A549 (cell line): ENCODE data around the gene CCL1.

Experiments
- E2F6 ChIP-seq: IDR thresholded peaks from 2 replicates; pipeline ENCODE4 v1.6.1; 2012; ENCODE audit warnings: low read depth, borderline replicate concordance
- NFE2L2 ChIP-seq: fragments of 150-350 bp; conservative IDR thresholded peaks from 2 replicates; pipeline ENCODE4 v1.6.1; 2014; ENCODE audit warnings: low read length
- RNF2 ChIP-seq: fragments of 200-600 bp; sonication (generic); IDR thresholded peaks from 2 replicates; pipeline ENCODE4 v1.6.1; 2016; ENCODE audit warnings: low read depth, mild to moderate bottlenecking, antibody characterized with exemption, moderate library complexity, borderline replicate concordance
- ZNF302 ChIP-seq: fragments of 250-450 bp; sonication (Bioruptor Pico); IDR thresholded peaks from 2 replicates; pipeline ENCODE4 v1.9.0; 2021; ENCODE audit warnings: inconsistent platforms, mild to moderate bottlenecking, moderate library complexity
- TF ChIP-seq, protein P1 (sequence below): fragments of >200 bp; sonication (Bioruptor Twin); formaldehyde crosslinking; IDR thresholded peaks from 3 replicates; pipeline ENCODE4 v1.5.1; 2016

GRCh38 chr17:34318474-34318873, 44.6 kb downstream of the CCL1 start:
- TF ChIP-seq NFE2L2: no peak
- TF ChIP-seq, protein P1, sequence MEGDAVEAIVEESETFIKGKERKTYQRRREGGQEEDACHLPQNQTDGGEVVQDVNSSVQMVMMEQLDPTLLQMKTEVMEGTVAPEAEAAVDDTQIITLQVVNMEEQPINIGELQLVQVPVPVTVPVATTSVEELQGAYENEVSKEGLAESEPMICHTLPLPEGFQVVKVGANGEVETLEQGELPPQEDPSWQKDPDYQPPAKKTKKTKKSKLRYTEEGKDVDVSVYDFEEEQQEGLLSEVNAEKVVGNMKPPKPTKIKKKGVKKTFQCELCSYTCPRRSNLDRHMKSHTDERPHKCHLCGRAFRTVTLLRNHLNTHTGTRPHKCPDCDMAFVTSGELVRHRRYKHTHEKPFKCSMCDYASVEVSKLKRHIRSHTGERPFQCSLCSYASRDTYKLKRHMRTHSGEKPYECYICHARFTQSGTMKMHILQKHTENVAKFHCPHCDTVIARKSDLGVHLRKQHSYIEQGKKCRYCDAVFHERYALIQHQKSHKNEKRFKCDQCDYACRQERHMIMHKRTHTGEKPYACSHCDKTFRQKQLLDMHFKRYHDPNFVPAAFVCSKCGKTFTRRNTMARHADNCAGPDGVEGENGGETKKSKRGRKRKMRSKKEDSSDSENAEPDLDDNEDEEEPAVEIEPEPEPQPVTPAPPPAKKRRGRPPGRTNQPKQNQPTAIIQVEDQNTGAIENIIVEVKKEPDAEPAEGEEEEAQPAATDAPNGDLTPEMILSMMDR: no peak
- no peak for TF ChIP-seq RNF2
- no peak for TF ChIP-seq E2F6
- TF ChIP-seq ZNF302 (CRISPR knock-in tag): no peak
